ENCODE results near the gene CDC42BPB.

CDC42BPB gene

DNA sequence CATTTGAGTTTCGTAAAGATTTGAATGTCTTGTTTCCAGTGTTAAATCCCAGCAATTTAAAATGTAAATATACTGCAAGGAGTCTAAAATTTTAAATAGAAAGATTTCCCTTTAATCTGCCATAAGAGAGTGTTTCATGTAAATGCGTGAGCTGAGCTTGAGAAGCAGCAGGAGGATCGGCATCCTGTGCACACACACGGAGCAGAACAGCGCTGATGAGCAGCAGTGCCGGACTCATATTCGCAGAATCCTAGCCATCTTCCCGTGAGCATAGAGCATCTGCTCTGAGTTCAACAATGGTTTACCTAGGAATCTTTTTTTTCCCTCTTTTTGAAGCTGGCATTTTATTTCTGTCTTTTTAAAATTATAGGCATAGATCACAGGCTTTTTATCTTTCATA, 164.7 kb downstream of the CDC42BPB start:
- TF ChIP-seq, protein P1, sequence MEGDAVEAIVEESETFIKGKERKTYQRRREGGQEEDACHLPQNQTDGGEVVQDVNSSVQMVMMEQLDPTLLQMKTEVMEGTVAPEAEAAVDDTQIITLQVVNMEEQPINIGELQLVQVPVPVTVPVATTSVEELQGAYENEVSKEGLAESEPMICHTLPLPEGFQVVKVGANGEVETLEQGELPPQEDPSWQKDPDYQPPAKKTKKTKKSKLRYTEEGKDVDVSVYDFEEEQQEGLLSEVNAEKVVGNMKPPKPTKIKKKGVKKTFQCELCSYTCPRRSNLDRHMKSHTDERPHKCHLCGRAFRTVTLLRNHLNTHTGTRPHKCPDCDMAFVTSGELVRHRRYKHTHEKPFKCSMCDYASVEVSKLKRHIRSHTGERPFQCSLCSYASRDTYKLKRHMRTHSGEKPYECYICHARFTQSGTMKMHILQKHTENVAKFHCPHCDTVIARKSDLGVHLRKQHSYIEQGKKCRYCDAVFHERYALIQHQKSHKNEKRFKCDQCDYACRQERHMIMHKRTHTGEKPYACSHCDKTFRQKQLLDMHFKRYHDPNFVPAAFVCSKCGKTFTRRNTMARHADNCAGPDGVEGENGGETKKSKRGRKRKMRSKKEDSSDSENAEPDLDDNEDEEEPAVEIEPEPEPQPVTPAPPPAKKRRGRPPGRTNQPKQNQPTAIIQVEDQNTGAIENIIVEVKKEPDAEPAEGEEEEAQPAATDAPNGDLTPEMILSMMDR (IDR thresholded peaks at IDR 0.05; ENCODE audit: insufficient read depth, low read depth, low read length, missing control alignments): no peak
- no peak overlapping the region for H3K4me3 ChIP-seq (ENCODE audit: low read length)
- DNase-seq (ENCODE audit: low read depth): no peak

DNA sequence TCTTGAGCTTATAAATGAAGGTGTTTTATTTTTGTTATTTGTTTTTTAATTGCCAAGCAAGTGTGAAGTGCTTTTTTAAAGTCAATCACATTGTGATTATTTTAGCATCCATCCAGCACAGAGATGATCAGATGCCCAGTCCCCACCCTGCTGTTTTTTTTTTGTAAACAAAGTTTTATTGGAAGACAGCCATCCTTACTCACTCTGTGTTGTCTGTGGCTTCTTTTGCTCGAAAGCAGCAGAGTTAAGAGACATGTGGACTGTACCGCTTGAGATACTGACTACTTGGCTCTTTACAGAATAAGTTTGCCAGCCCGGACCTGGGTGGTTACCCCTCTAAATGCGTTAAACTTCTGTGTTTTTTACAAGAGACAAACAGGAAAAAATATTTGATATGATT, 165.8 kb downstream of the CDC42BPB start:
- DNase-seq (ENCODE audit: low read depth): peak; percentile 39
- TF ChIP-seq, protein P1 (IDR thresholded peaks at IDR 0.05; ENCODE audit: insufficient read depth, low read depth, low read length, missing control alignments): no peak
- H3K4me3 ChIP-seq (ENCODE audit: low read length): no peak overlapping the region

DNA sequence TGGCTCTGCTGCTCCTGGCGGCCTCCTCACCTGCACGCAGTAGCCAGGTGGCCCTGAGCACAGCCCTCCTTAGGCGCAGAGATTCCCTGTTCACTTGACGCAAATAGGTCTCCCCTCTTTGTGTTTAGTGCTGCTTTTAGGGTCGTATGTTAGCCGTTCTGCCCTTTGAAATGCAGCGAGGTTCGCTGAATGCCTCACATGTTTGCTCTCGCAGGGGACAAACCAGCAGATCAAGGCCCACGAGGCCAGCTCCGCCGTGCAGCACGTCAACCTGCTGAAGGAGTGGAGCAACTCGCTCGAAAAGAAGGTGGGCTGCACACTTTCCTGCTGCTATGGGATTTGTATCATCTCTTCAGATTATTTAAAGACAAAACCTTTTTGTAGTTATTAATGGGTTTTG, 166.2 kb downstream of the CDC42BPB start:
- TF ChIP-seq, protein P1 (IDR thresholded peaks at IDR 0.05; ENCODE audit: insufficient read depth, low read depth, low read length, missing control alignments): no peak
- DNase-seq (ENCODE audit: low read depth): no peak
- H3K4me3 ChIP-seq (ENCODE audit: low read length): no peak overlapping the region

- H3K4me3 ChIP-seq (ENCODE audit: low read length): no peak overlapping the region
- TF ChIP-seq, protein P1 (IDR thresholded peaks at IDR 0.05; ENCODE audit: insufficient read depth, low read depth, low read length, missing control alignments): no peak
- DNase-seq (ENCODE audit: low read depth): no peak
Observed at GRCh38 chr14:102889615-102890014, 167.7 kb downstream of the CDC42BPB start.

- no peak overlapping the region for H3K4me3 ChIP-seq (ENCODE audit: low read length)
- DNase-seq (ENCODE audit: low read depth): peak; percentile 54
- TF ChIP-seq, protein P1 (IDR thresholded peaks at IDR 0.05; ENCODE audit: insufficient read depth, low read depth, low read length, missing control alignments): no peak
Observed at GRCh38 chr14:102888748-102889147, 168.6 kb downstream of the CDC42BPB start.

DNA sequence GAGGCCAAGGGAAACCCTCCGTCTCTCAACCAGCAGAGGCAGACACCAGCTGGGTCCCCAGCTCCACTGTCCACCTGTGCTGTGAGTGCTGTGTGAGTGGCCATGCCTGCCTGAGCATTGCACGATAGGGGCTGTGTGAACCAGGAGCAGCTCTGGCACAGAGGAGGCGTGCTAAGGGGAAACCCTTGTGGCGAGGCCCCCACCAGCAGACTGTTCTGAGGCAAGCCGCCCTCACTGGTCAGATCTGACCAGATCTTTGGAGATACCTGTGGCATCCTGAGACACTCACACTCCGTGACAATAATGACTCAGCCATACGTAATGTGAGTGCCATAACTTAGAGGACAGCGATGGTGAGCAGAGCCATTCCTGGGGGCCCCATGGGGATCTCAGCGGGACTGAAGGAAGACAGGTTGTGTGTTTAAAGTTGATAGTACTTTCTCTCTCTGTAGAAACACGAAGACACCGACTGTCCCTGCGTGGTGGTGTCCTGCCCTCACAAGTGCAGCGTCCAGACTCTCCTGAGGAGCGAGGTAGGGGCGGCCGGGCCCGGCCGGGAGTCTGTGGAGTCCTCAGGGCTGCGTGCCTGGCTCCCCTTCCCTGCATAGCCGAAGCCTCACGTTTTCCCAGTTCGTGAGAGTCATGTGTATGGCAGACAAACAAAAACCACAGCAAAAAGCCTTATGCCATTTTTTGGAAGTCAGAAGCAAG, 171.5 kb downstream of the CDC42BPB start:
- TF ChIP-seq, protein P1 (IDR thresholded peaks at IDR 0.05; ENCODE audit: insufficient read depth, low read depth, low read length, missing control alignments): no peak
- DNase-seq (ENCODE audit: low read depth): no peak
- H3K4me3 ChIP-seq (ENCODE audit: low read length): no peak overlapping the region

GRCh38 chr14:102883554-102883953, 173.8 kb downstream of the CDC42BPB start:
- no peak for DNase-seq (ENCODE audit: low read depth)
- TF ChIP-seq, protein P1 (IDR thresholded peaks at IDR 0.05; ENCODE audit: insufficient read depth, low read depth, low read length, missing control alignments): no peak
- H3K4me3 ChIP-seq (ENCODE audit: low read length): no peak overlapping the region
